DND-41 (cell line): ENCODE measurements around the gene RXRB.

Experiments
- ATAC-seq: fragments of 200-7000 bp; cut with Tn5 transposase; 3 replicates; pipeline ENCODE4 v1.9.1; 2021; ENCODE audit warnings: low read depth; ENCODE audit not compliant: insufficient read depth
- DNase-seq: peaks from one replicate; pipeline ENCODE4 v3.0.0-alpha.2; 2020
- H2AFZ ChIP-seq: 2 replicates; pipeline ENCODE4 v1.6.0; 2012; ENCODE audit warnings: low read depth, low read length
- H3K27ac ChIP-seq: 2 replicates; pipeline ENCODE4 v1.5.1; 2012; ENCODE audit warnings: low read length, inconsistent platforms
- H3K27me3 ChIP-seq: fragments of 200-600 bp; sonication (generic); 2 replicates; pipeline ENCODE4 v1.6.0; 2012; ENCODE audit warnings: low read length, mild to moderate bottlenecking, inconsistent platforms; ENCODE audit not compliant: insufficient read depth, poor library complexity
- H3K36me3 ChIP-seq: 2 replicates; pipeline ENCODE4 v1.5.1; 2012; ENCODE audit warnings: low read length, inconsistent platforms; ENCODE audit not compliant: insufficient read depth
- H3K4me1 ChIP-seq: 2 replicates; pipeline ENCODE4 v1.5.1; 2012; ENCODE audit warnings: mild to moderate bottlenecking, low read length; ENCODE audit not compliant: insufficient read depth
- H3K4me2 ChIP-seq: 2 replicates; pipeline ENCODE4 v1.6.0; 2012; ENCODE audit warnings: mild to moderate bottlenecking, moderate library complexity, low read length, inconsistent platforms; ENCODE audit not compliant: insufficient read depth
- H3K4me3 ChIP-seq, 2 experiments: fragments of 200-600 bp in 1 of 2; shearing (Covaris generic) in 1 of 2; 2 replicates each; pipeline ENCODE4 v1.5.1; 2012 to 2016; ENCODE audit warnings: inconsistent platforms in 2 of 2, low read length in 2 of 2, mild to moderate bottlenecking in 2 of 2, low read depth in 1 of 2, moderate library complexity in 1 of 2
- H3K79me2 ChIP-seq: 2 replicates; pipeline ENCODE4 v1.6.0; 2012; ENCODE audit warnings: low read length, inconsistent platforms; ENCODE audit not compliant: insufficient read depth
- H3K9ac ChIP-seq: 2 replicates; pipeline ENCODE4 v1.6.0; 2012; ENCODE audit warnings: low read depth, mild to moderate bottlenecking, inconsistent platforms, low read length, moderate library complexity
- H3K9me3 ChIP-seq: 2 replicates; pipeline ENCODE4 v1.5.1; 2012; ENCODE audit warnings: low read length, moderate library complexity, mild to moderate bottlenecking, inconsistent platforms; ENCODE audit not compliant: insufficient read depth, severe bottlenecking
- H4K20me1 ChIP-seq: 2 replicates; pipeline ENCODE4 v1.6.0; 2012; ENCODE audit warnings: low read length; ENCODE audit not compliant: insufficient read depth
- EZH2 ChIP-seq: IDR thresholded peaks from 3 replicates; pipeline ENCODE4 v1.6.1; 2012; ENCODE audit warnings: borderline replicate concordance, low read depth, mild to moderate bottlenecking, moderate library complexity, low read length, inconsistent platforms; ENCODE audit not compliant: severe bottlenecking
- TF ChIP-seq, protein P1 (sequence below): IDR thresholded peaks from 2 replicates; pipeline ENCODE4 v1.5.1; 2012; ENCODE audit warnings: borderline replicate concordance, low read length, moderate library complexity, mild to moderate bottlenecking; ENCODE audit not compliant: poor library complexity, severe bottlenecking; ENCODE audit errors: extremely low read depth

Gene RXRB

DNA sequence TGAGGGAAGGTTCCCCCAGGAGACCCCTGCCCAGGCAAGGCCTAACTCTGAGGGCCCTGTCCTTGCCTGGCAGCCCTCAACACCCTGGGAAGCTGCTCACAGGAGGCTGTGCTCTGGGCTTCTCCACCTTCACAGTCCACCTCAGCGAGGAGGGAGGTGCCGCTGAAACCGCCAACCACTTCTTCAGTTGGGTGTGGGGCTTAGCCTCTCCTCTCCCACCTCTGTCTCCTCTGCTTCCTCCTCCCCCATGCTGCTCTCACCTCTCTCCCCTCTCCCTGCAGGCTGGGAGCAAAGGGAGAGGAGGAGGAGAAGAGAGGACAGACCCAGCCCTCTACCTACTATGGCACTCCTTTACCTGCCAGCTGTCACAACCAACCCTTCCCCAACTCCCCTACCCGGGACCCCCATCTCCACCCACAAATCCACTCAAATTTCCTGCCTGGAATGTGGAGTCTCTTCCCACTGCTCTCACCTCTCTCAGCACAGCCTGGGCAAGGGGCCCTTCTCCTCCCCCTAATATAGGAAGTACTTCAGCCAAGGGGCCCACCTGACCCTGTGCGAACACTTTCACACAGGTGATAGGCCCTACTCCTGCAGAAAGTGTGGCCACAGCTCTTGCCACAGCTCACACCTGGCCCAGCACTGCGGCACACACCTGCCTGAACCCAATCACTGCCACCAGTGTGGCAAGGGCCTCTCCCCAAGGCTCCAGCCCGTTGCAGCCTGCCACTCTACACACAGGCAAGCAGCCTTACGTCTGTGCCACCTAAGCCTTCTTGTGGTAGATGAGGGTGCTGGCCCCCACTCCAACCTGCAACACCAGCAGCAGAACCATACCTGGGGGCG is 15.0 kb upstream of the RXRB start:
- Histone ChIP-seq H3K27me3 (peaks cover 35% of the 10 kb centered on the region), H3K4me3 (no peak overlapping the region), H3K27ac (no peak overlapping the region), H3K4me1 (peaks cover 12% of the 10 kb centered on the region), H3K4me2 (no peak overlapping the region), H2AFZ (no peak overlapping the region), H3K36me3 (peaks cover 2% of the 10 kb centered on the region), H3K9ac (no peak overlapping the region), H3K9me3 (no peaks in the 10 kb centered on the region), H4K20me1 (peaks cover 7% of the 10 kb centered on the region; the same call in 1 of the 2 replicates), H3K79me2 (no peaks in the 10 kb centered on the region)
- DNase-seq (no peak), ATAC-seq (no peak)
- TF ChIP-seq, protein P1, sequence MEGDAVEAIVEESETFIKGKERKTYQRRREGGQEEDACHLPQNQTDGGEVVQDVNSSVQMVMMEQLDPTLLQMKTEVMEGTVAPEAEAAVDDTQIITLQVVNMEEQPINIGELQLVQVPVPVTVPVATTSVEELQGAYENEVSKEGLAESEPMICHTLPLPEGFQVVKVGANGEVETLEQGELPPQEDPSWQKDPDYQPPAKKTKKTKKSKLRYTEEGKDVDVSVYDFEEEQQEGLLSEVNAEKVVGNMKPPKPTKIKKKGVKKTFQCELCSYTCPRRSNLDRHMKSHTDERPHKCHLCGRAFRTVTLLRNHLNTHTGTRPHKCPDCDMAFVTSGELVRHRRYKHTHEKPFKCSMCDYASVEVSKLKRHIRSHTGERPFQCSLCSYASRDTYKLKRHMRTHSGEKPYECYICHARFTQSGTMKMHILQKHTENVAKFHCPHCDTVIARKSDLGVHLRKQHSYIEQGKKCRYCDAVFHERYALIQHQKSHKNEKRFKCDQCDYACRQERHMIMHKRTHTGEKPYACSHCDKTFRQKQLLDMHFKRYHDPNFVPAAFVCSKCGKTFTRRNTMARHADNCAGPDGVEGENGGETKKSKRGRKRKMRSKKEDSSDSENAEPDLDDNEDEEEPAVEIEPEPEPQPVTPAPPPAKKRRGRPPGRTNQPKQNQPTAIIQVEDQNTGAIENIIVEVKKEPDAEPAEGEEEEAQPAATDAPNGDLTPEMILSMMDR, result no peak
- TF ChIP-seq EZH2, result no peak

DNA sequence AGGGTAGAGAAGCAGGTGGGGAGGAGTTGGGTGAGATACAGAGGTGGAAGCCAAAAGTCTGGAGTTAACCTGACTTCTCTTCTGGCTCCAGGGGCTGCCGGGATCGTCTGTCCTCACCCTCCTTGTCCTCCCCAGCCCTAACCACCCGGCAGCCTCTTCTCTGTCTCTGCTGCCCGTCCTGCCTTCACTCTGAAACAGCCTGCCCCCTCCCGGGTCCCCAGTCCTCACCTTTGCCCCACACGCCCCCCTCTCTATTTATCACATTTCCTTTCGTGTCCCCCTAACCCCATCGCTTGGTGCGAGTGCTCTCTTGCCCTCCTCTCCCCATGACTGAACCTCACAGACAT is 13.5 kb upstream of the RXRB start:
- peaks cover 22% of the 10 kb centered on the region for H3K4me1 ChIP-seq
- H2AFZ ChIP-seq, result no peak overlapping the region
- H3K4me2 ChIP-seq, result no peak overlapping the region
- TF ChIP-seq, protein P1, result no peak
- TF ChIP-seq EZH2, result no peak
- ATAC-seq, result 0 out of 3 replicates have a peak, but pooled peaks have one; percentile 9
- H3K36me3 ChIP-seq, result peaks cover 13% of the 10 kb centered on the region
- no peaks in the 10 kb centered on the region for H3K9me3 ChIP-seq
- no peak for DNase-seq
- 0 out of 2 replicates have a peak, but pooled peaks cover 4% of the 10 kb centered on the region for H3K79me2 ChIP-seq
- no peak overlapping the region for H3K9ac ChIP-seq
- no peak overlapping the region for H3K27ac ChIP-seq
- peaks cover 35% of the 10 kb centered on the region for H3K27me3 ChIP-seq
- H4K20me1 ChIP-seq, result peaks cover 10% of the 10 kb centered on the region; the same call in 1 of the 2 replicates
- H3K4me3 ChIP-seq, result no peak overlapping the region

DNA sequence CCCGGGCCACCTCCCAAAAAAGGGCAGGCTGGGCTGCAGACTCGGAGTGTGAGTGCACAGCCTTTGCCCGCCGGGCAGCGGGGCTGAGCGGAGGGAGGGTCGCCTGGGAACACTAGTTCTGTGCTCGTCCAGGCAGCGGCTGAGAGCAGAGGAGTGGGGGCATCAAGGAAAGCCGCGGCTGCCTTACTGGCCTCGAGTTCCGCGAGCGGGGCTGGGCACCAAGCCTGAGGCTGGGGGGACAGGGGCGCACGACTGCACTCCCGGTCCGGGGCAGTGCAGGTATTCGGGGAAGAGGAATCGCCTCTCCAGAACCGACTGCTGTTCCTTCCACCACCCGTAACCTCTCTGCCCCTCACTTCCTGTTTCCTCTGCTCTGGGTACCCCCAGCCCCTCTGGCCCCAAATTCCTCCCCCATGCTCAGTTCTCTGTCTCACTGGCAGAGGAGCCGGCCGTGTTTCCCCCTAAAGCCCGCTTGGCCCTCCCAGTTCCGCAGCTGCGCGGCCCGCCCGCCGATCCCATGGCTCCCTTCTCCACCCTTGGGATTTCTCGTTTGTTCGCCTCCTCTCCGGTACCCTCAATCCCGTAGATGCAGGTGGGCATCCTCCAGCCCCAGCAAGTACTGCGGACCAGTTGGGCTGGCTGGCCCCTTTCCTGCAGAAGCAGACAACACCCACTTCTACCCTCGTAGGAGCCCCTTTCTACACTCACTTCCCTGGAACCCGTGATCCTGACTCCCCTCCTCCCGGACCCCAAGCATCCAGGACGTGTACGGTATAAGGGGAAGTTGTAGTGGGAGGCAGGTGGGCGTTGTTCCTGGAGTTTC is 12.9 kb upstream of the RXRB start:
- peaks cover 13% of the 10 kb centered on the region for H3K36me3 ChIP-seq
- peak; percentile 18; the same call in 1 of the 3 replicates for ATAC-seq
- no peak overlapping the region for H2AFZ ChIP-seq
- H3K9me3 ChIP-seq, result no peaks in the 10 kb centered on the region
- peaks cover 26% of the 10 kb centered on the region for H3K4me1 ChIP-seq
- H3K4me3 ChIP-seq, result no peak overlapping the region
- H3K27me3 ChIP-seq, result peaks cover 35% of the 10 kb centered on the region
- TF ChIP-seq, protein P1, result no peak
- TF ChIP-seq EZH2, result no peak
- H3K79me2 ChIP-seq, result 0 out of 2 replicates have a peak, but pooled peaks cover 5% of the 10 kb centered on the region
- peak overlapping the region; percentile 31; the same call in 1 of the 2 replicates for H3K4me2 ChIP-seq
- peak overlapping the region; percentile 16; the same call in 1 of the 2 replicates for H3K9ac ChIP-seq
- no peak for DNase-seq
- H3K27ac ChIP-seq, result no peak overlapping the region
- peaks cover 10% of the 10 kb centered on the region; the same call in 1 of the 2 replicates for H4K20me1 ChIP-seq
